ENCODE results near the gene GRIK4. TPM values are rescaled to one million over a fixed set of nuclear protein-coding genes. Genes with fewer than 3 reads are reported as not detected.

Gene GRIK4
- polyA plus RNA-seq, 1 experiment, result not detected

- POLR2A ChIA-PET, result no interaction called here
- TF ChIP-seq CTCF (IDR thresholded peaks at IDR 0.05; ENCODE audit: insufficient read depth, low read depth, low read length), result no peak
- DNase-seq (ENCODE audit: low read depth), result no peak
- CTCF ChIA-PET, result no interaction called here
- no peak overlapping the region for H3K4me3 ChIP-seq (ENCODE audit: low read depth, low read length)
- no peaks in the 10 kb centered on the region for H3K36me3 ChIP-seq (ENCODE audit: control insufficient read depth, insufficient read depth, low read length)
- H3K27me3 ChIP-seq (ENCODE audit: control insufficient read depth, insufficient read depth, low read length), result no peaks in the 10 kb centered on the region
Observed at GRCh38 chr11:120839201-120839600, 327.7 kb downstream of the GRIK4 start.

- CTCF ChIA-PET, result no interaction called here
- TF ChIP-seq CTCF (IDR thresholded peaks at IDR 0.05; ENCODE audit: insufficient read depth, low read depth, low read length), result no peak
- no peak overlapping the region for H3K4me3 ChIP-seq (ENCODE audit: low read depth, low read length)
- H3K27me3 ChIP-seq (ENCODE audit: control insufficient read depth, insufficient read depth, low read length), result no peaks in the 10 kb centered on the region
- H3K36me3 ChIP-seq (ENCODE audit: control insufficient read depth, insufficient read depth, low read length), result no peaks in the 10 kb centered on the region
- no peak for DNase-seq (ENCODE audit: low read depth)
- POLR2A ChIA-PET, result no interaction called here
Observed at GRCh38 chr11:120839846-120840402, 328.4 kb downstream of the GRIK4 start.

DNA sequence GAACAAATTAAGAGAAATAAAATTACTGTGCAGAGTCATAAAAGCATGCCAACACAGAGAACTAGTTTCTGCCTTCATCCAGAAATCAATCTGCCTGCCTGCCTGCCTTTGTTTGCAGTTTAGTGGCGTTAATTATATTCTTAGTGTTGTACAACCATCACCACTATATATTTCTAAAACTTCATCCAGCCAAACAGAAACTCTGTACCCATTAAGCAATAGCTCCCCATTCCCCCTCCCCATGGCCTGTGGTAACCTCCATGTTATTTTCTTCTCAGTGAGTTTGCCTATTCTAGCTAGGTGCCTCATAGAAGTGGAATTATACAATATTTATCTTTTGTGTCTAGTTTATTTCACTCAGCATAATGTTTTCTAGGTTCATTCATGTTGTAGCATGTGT lies 329.1 kb downstream of the GRIK4 start:
- ChIA-PET POLR2A (no interaction called here), CTCF (no interaction called here)
- TF ChIP-seq CTCF (IDR thresholded peaks at IDR 0.05; ENCODE audit: insufficient read depth, low read depth, low read length), result no peak
- no peaks in the 10 kb centered on the region for H3K36me3 ChIP-seq (ENCODE audit: control insufficient read depth, insufficient read depth, low read length)
- DNase-seq (ENCODE audit: low read depth), result no peak
- no peak overlapping the region for H3K4me3 ChIP-seq (ENCODE audit: low read depth, low read length)
- no peaks in the 10 kb centered on the region for H3K27me3 ChIP-seq (ENCODE audit: control insufficient read depth, insufficient read depth, low read length)

GRCh38 chr11:120841074-120841473 lies 329.5 kb downstream of the GRIK4 start:
- Histone ChIP-seq H3K27me3 (ENCODE audit: control insufficient read depth, insufficient read depth, low read length) (no peaks in the 10 kb centered on the region), H3K36me3 (ENCODE audit: control insufficient read depth, insufficient read depth, low read length) (no peaks in the 10 kb centered on the region), H3K4me3 (ENCODE audit: low read depth, low read length) (no peak overlapping the region)
- ChIA-PET CTCF (no interaction called here), POLR2A (no interaction called here)
- TF ChIP-seq CTCF (IDR thresholded peaks at IDR 0.05; ENCODE audit: insufficient read depth, low read depth, low read length), result no peak
- DNase-seq (ENCODE audit: low read depth), result no peak

- TF ChIP-seq CTCF (IDR thresholded peaks at IDR 0.05; ENCODE audit: insufficient read depth, low read depth, low read length), result no peak
- Histone ChIP-seq H3K4me3 (ENCODE audit: low read depth, low read length) (no peak overlapping the region), H3K36me3 (ENCODE audit: control insufficient read depth, insufficient read depth, low read length) (no peaks in the 10 kb centered on the region), H3K27me3 (ENCODE audit: control insufficient read depth, insufficient read depth, low read length) (no peaks in the 10 kb centered on the region)
- DNase-seq (ENCODE audit: low read depth), result no peak
- POLR2A ChIA-PET, result interaction anchor here (0.7 kb wide), 1 partner anchor 298 kb away, joined by 3 read pairs; no protein-coding TSS in a partner anchor
- CTCF ChIA-PET, result no interaction called here
Observed at GRCh38 chr11:120842195-120842594, 330.6 kb downstream of the GRIK4 start.

All from BJ (cell line).